GM23248 (cell line): ENCODE data around the gene RNF214. TPM values are rescaled to one million over a fixed set of nuclear protein-coding genes. Genes with fewer than 3 reads are reported as not detected.
"Not testable (repeated sequence)": the region's sequence is repeated elsewhere in the genome, so short reads cannot be mapped to it uniquely, and the experiment has no call there.

Experiments
- DNase-seq: peaks from one replicate; pipeline ENCODE4 v3.0.0-alpha.2; 2015
- H2AFZ ChIP-seq: fragments of 200-600 bp; sonication (generic); 2 replicates; pipeline ENCODE4 v1.6.1; 2016; ENCODE audit warnings: antibody characterized with exemption
- H3F3A ChIP-seq: fragments of 200-600 bp; sonication (generic); 2 replicates; pipeline ENCODE4 v1.6.1; 2016; ENCODE audit warnings: mild to moderate bottlenecking, antibody characterized with exemption, mixed run types; ENCODE audit not compliant: insufficient read depth
- H3K27ac ChIP-seq: fragments of 200-600 bp; sonication (generic); 2 replicates; pipeline ENCODE4 v1.5.1; 2016; ENCODE audit warnings: mild to moderate bottlenecking
- H3K27me3 ChIP-seq: fragments of 200-600 bp; sonication (generic); replicated peaks from 2 replicates; pipeline ENCODE4 v1.6.1; 2016; ENCODE audit warnings: mild to moderate bottlenecking; ENCODE audit not compliant: insufficient read depth
- H3K36me3 ChIP-seq: fragments of 200-600 bp; sonication (generic); 2 replicates; pipeline ENCODE4 v1.6.1; 2016; ENCODE audit warnings: low read depth, mild to moderate bottlenecking
- H3K4me1 ChIP-seq: fragments of 200-600 bp; sonication (generic); 2 replicates; pipeline ENCODE4 v1.6.1; 2016; ENCODE audit warnings: mild to moderate bottlenecking; ENCODE audit not compliant: insufficient read depth
- H3K4me2 ChIP-seq: fragments of 200-600 bp; sonication (generic); one replicate; pipeline ENCODE4 v1.6.1; 2016; ENCODE audit warnings: mild to moderate bottlenecking; ENCODE audit not compliant: unreplicated experiment
- H3K4me3 ChIP-seq: fragments of 200-600 bp; sonication (generic); 2 replicates; pipeline ENCODE4 v1.5.1; 2016; ENCODE audit warnings: mild to moderate bottlenecking
- H3K79me2 ChIP-seq: fragments of 200-600 bp; sonication (generic); 2 replicates; pipeline ENCODE4 v1.6.1; 2016; ENCODE audit warnings: mild to moderate bottlenecking; ENCODE audit not compliant: insufficient read depth
- H3K9ac ChIP-seq: fragments of 200-600 bp; sonication (generic); 2 replicates; pipeline ENCODE4 v1.6.1; 2016; ENCODE audit warnings: mild to moderate bottlenecking
- H3K9me2 ChIP-seq: fragments of 200-600 bp; sonication (generic); 2 replicates; pipeline ENCODE4 v1.6.1; 2016; ENCODE audit warnings: mixed run types, mild to moderate bottlenecking, moderate library complexity; ENCODE audit not compliant: insufficient read depth
- H3K9me3 ChIP-seq: fragments of 200-600 bp; sonication (generic); one replicate; pipeline ENCODE4 v1.6.1; 2017; ENCODE audit warnings: low read depth
- H4K20me1 ChIP-seq: fragments of 200-600 bp; sonication (generic); 2 replicates; pipeline ENCODE4 v1.6.0; 2016; ENCODE audit not compliant: insufficient read depth
- EZH2 ChIP-seq: fragments of 200-600 bp; sonication (generic); IDR thresholded peaks from 2 replicates; pipeline ENCODE4 v1.6.1; 2018; ENCODE audit warnings: antibody characterized with exemption, mild to moderate bottlenecking; ENCODE audit not compliant: insufficient read depth, poor library complexity, severe bottlenecking
- EZH2phosphoT487 ChIP-seq: fragments of 200-600 bp; sonication (generic); IDR thresholded peaks from 2 replicates; pipeline ENCODE4 v1.6.1; 2018; ENCODE audit warnings: antibody characterized with exemption, moderate library complexity, mild to moderate bottlenecking, low read depth; ENCODE audit not compliant: insufficient read depth
- WGBS, 2 experiments: methylation state at CpG; one replicate each; pipeline ENCODE4 v1.1.6; 2015 to 2017; ENCODE audit warnings: low lambda C conversion rate in 2 of 2, low coverage in 1 of 2; ENCODE audit errors: missing lambda C conversion rate in 2 of 2; 5-methylcytosine and 5-hydroxymethylcytosine counted together
- in situ Hi-C: fragments of 300-500 bp; cut with MboI; formaldehyde crosslinking; loops from 2 replicates; pipeline ENCODE4 v1.15.0; 2020
- polyA plus RNA-seq: library from polyadenylated mRNA; unstranded; fragments of >200 nt; fragmentation: Nextera tagmentation; extraction: Ambion mirVana; gene quantifications from 2 replicates; pipeline ENCODE4 v1.2.1, GENCODE V29; 2016
- total RNA-seq: library from RNA; depleted of rRNA; stranded (reverse); fragments of >200 nt; shearing (Covaris generic); gene quantifications from 2 replicates; pipeline ENCODE4 v1.2.3, GENCODE V29; 2014

RNF214 gene
- total and polyA plus RNA-seq, 2 experiments from 2014 or later, result 5.8 to 11.3 TPM

DNA sequence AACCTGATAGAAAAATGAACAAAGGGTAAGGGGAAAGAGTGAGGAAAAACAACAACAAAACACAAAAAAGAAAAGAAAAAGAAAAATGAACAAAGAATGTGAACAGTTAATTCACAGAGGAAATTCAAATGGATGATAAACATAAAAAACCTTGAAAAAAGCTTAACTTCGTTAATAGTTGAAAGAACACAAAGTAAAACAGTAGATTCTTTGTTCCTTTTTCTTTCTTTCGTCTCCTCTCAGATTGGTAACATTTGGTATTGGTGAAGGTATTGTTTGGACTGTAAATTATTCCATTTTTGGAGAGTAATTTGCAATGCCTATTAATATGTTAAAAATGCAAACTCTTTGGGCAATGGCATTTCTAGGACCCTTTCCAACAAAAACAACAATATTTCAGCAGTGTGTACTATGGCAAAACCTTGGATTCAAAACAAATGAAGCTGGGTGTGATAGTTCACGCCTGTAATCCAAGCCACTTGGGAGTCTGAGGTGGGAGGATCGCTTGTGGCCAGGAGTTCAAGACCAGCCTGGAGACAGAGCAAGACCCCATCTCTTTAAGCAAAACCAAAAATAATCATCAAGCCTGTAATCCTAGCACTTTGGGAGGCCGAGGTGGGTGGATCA lies 86.9 kb downstream of the RNF214 start:
- TF ChIP-seq EZH2 (no peak), EZH2phosphoT487 (no peak)
- Histone ChIP-seq H3K27ac (peak overlapping the region; percentile 45), H3F3A (peaks cover 11% of the 10 kb centered on the region; the same call in 1 of the 2 replicates), H3K4me2 (no peak overlapping the region), H3K36me3 (no peaks in the 10 kb centered on the region), H2AFZ (no peak overlapping the region), H3K9me2 (no peaks in the 10 kb centered on the region), H3K4me3 (no peak overlapping the region), H3K79me2 (peaks cover 15% of the 10 kb centered on the region), H3K9me3 (no peaks in the 10 kb centered on the region), H4K20me1 (no peaks in the 10 kb centered on the region), H3K9ac (no peak overlapping the region), H3K4me1 (peaks cover 26% of the 10 kb centered on the region), H3K27me3 (no peaks in the 10 kb centered on the region)
- peak; percentile 59 for DNase-seq
- 84 to 85% methylated on average over 5 of the region's 5 CpGs for WGBS, 2 experiments
- in situ Hi-C loops, result no loop called here

GRCh38 chr11:117327255-117327566 lies 94.7 kb downstream of the RNF214 start:
- Histone ChIP-seq H3K4me3 (peak overlapping the region; percentile 97), H3K9ac (peak overlapping the region; percentile 94), H3K4me2 (peak overlapping the region; percentile 90), H3K79me2 (peaks cover 36% of the 10 kb centered on the region), H2AFZ (peak overlapping the region; percentile 85), H3K4me1 (peaks cover 17% of the 10 kb centered on the region), H3F3A (peaks cover 11% of the 10 kb centered on the region; the same call in 1 of the 2 replicates), H3K27ac (peak overlapping the region; percentile 93)
- H3K36me3 ChIP-seq, H3K9me2 ChIP-seq, H3K27me3 ChIP-seq, DNase-seq, H4K20me1 ChIP-seq, in situ Hi-C loops, H3K9me3 ChIP-seq: not testable (repeated sequence)
- 9 to 12% methylated on average over 5 of the region's 5 CpGs for WGBS, 2 experiments

GRCh38 chr11:117327567-117328374 lies 95.3 kb downstream of the RNF214 start, which contains the start of gene CEP164:
TSS of gene CEP164 (plus strand) at chr11:117327854. CDS start at chr11:117338587, 10,733 bp downstream.
- H3K27me3 ChIP-seq, result no peaks in the 10 kb centered on the region
- no peaks in the 10 kb centered on the region for H3K9me3 ChIP-seq
- H3K36me3 ChIP-seq, result no peaks in the 10 kb centered on the region
- peak within 1 kb of the TSS; percentile 94 for H3K9ac ChIP-seq
- peak within 1 kb of the TSS; percentile 93 for H3K27ac ChIP-seq
- H3K4me1 ChIP-seq, result peaks cover 17% of the 10 kb centered on the region
- H3K4me3 ChIP-seq, result peak within 1 kb of the TSS; percentile 97
- in situ Hi-C loops, result no loop called here
- H3K4me2 ChIP-seq, result peak within 1 kb of the TSS; percentile 90
- no peaks in the 10 kb centered on the region for H4K20me1 ChIP-seq
- H3K79me2 ChIP-seq, result peaks cover 42% of the 10 kb centered on the region
- TF ChIP-seq EZH2phosphoT487 (no peak), EZH2 (no peak)
- peak within 1 kb of the TSS; percentile 85 for H2AFZ ChIP-seq
- 1% methylated on average over 26 to 64 of the region's 64 CpGs for WGBS, 2 experiments
- peaks cover 11% of the 10 kb centered on the region; the same call in 1 of the 2 replicates for H3F3A ChIP-seq
- H3K9me2 ChIP-seq, result no peaks in the 10 kb centered on the region
- DNase-seq, result peak; percentile 99

DNA sequence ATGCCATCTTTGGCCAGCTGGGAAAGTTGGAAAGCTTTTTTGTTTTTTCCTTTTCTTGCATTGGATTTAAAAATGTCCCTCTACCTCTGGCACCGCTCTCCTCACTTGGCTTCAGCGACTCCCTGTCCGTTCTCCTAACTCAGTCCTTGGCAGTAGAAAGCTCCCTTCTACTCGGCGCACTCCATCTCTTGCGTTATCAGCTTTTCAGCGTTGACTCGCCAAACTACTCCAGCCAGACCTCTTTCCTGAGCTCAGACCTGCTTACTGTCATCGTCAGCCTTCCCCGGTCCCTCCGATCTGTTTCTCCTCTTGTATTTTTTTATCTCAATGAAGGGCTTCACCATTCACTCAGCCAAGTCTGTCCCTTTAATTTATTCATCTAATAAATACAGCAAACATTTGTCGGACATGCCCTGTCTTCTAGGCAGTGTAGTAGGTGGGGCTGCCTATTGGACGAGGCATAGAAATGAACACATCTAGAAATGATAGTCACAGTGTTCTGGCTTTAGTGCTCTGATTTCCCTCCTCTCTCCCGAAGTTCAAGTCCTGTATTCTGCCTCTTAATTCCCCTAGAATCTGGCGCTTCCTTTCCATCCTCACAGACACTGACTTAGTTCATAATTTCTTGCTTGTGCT lies 96.0 kb downstream of the RNF214 start:
- Histone ChIP-seq H3K4me2 (peak overlapping the region; percentile 90), H4K20me1 (no peaks in the 10 kb centered on the region), H3F3A (peaks cover 11% of the 10 kb centered on the region; the same call in 1 of the 2 replicates), H2AFZ (peak overlapping the region; percentile 85), H3K79me2 (peaks cover 49% of the 10 kb centered on the region), H3K9me3 (no peaks in the 10 kb centered on the region), H3K27ac (peak overlapping the region; percentile 93), H3K9me2 (no peaks in the 10 kb centered on the region), H3K4me3 (peak overlapping the region; percentile 97), H3K36me3 (no peaks in the 10 kb centered on the region), H3K9ac (peak overlapping the region; percentile 94), H3K4me1 (peaks cover 17% of the 10 kb centered on the region), H3K27me3 (no peaks in the 10 kb centered on the region)
- 2 to 3% methylated on average over 15 of the region's 15 CpGs for whole genome bisulfite sequencing, 2 experiments
- peak; percentile 74 for DNase-seq
- TF ChIP-seq EZH2phosphoT487 (no peak), EZH2 (no peak)
- in situ Hi-C loops, result no loop called here
